GM12878 (cell line): ENCODE results near the gene FGF14. TPM values are rescaled to one million over a fixed set of nuclear protein-coding genes. Genes with fewer than 3 reads are reported as not detected.

Experiments used
- ATAC-seq: fragments of 200-7000 bp; cut with Tn5 transposase; 3 replicates; pipeline ENCODE4 v1.9.1; 2020; ENCODE audit warnings: mild to moderate bottlenecking, moderate library complexity
- BruUV-seq: library from RNA; stranded (reverse); fragments of 400-500 nt; replicated peaks from 2 replicates; lab custom pipeline; 2021; lab: Mats Ljungman, UMichigan
- CTCF ChIA-PET: fragments of 300-600 bp; sonication (Branson Sonifier 250); formaldehyde crosslinking; extraction: SDS; loops from one replicate; lab custom pipeline; 2021; ENCODE audit warnings: inconsistent platforms; lab: Yijun Ruan, JAX
- POLR2A ChIA-PET: fragments of 350-600 bp; formaldehyde crosslinking; extraction: SDS; loops from one replicate; lab custom pipeline; 2021; ENCODE audit warnings: inconsistent platforms; lab: Charles Lee
- RAD21 ChIA-PET: fragments of 300-600 bp; sonication (Branson Sonifier 250); formaldehyde crosslinking; loops from one replicate; lab custom pipeline; 2023; ENCODE audit warnings: antibody characterized with exemption; ENCODE audit not compliant: unreplicated experiment; lab: Charles Lee
- SMC1A ChIA-PET: fragments of 300-600 bp; sonication (Branson Sonifier 250); formaldehyde crosslinking; loops from one replicate; lab custom pipeline; 2023; ENCODE audit not compliant: unreplicated experiment, uncharacterized antibody; lab: Charles Lee
- DNase-seq: peaks from one replicate; pipeline ENCODE4 v3.0.0-alpha.2; 2011; ENCODE audit warnings: low read depth, low spot score
- FAIRE-seq: peaks from 3 replicates; lab custom pipeline; 2011; peaks lifted over from hg19 to GRCh38; lab: Jason Lieb, UNC
- H2AFZ ChIP-seq: 2 replicates; pipeline ENCODE4 v1.6.0; 2011; ENCODE audit warnings: low read depth, low read length, control low read depth; ENCODE audit not compliant: control insufficient read depth
- H3K27ac ChIP-seq: 2 replicates; pipeline ENCODE4 v1.5.1; 2011; ENCODE audit warnings: control low read depth; ENCODE audit not compliant: control insufficient read depth, insufficient read depth
- H3K27me3 ChIP-seq, 2 experiments: replicated peaks in 1 of 2; 2 replicates each; pipeline versions ENCODE4 v1.6.0 to v1.6.1; 2011; ENCODE audit warnings: low read length in 1 of 2; ENCODE audit not compliant: control insufficient read depth in 2 of 2, insufficient read depth in 2 of 2
- H3K36me3 ChIP-seq, 2 experiments: 2 replicates each; pipeline ENCODE4 v1.5.1; 2011; ENCODE audit warnings: low read length in 1 of 2; ENCODE audit not compliant: control insufficient read depth in 2 of 2, insufficient read depth in 2 of 2
- H3K4me1 ChIP-seq: 2 replicates; pipeline ENCODE4 v1.6.1; 2011; ENCODE audit warnings: mild to moderate bottlenecking, low read length, moderate library complexity, mixed read lengths; ENCODE audit not compliant: control insufficient read depth, insufficient read depth
- H3K4me2 ChIP-seq: 2 replicates; pipeline ENCODE4 v1.6.0; 2011; ENCODE audit warnings: control low read depth; ENCODE audit not compliant: control insufficient read depth, insufficient read depth
- H3K4me3 ChIP-seq: fragments of 200-600 bp; sonication (generic); 2 replicates; pipeline ENCODE4 v1.5.1; 2016
- H3K79me2 ChIP-seq: 2 replicates; pipeline ENCODE4 v1.6.0; 2011; ENCODE audit warnings: low read length; ENCODE audit not compliant: control insufficient read depth, insufficient read depth
- H3K9ac ChIP-seq: 2 replicates; pipeline ENCODE4 v1.8.0; 2011; ENCODE audit warnings: low read length, control low read depth, mixed read lengths; ENCODE audit not compliant: control insufficient read depth, insufficient read depth
- H3K9me3 ChIP-seq: replicated peaks from 3 replicates; pipeline ENCODE4 v1.5.1; 2011; ENCODE audit warnings: mild to moderate bottlenecking, low read length; ENCODE audit not compliant: control insufficient read depth, insufficient read depth
- H4K20me1 ChIP-seq: 2 replicates; pipeline ENCODE4 v1.6.0; 2011; ENCODE audit not compliant: control insufficient read depth, insufficient read depth
- BCLAF1 ChIP-seq: fragments of 450-650 bp; IDR thresholded peaks from 2 replicates; pipeline ENCODE4 v1.6.1; 2017; ENCODE audit warnings: antibody characterized with exemption, mild to moderate bottlenecking, moderate library complexity
- EGR1 ChIP-seq, 2 experiments: IDR thresholded peaks; 1 replicate in 1 of 2; 2 replicates in 1 of 2; pipeline ENCODE4 v1.6.1; 2011 to 2012; ENCODE audit warnings: low read depth in 2 of 2, low read length in 2 of 2, borderline replicate concordance in 1 of 2, mild to moderate bottlenecking in 1 of 2, moderate library complexity in 1 of 2
- HSF1 ChIP-seq: fragments of 150-350 bp; IDR thresholded peaks from 2 replicates; pipeline ENCODE4 v1.6.1; 2014; ENCODE audit warnings: mild to moderate bottlenecking, low read depth, low read length
- JUNB ChIP-seq: IDR thresholded peaks from 2 replicates; pipeline ENCODE4 v1.6.1; 2016; ENCODE audit warnings: antibody characterized with exemption, mild to moderate bottlenecking
- MXI1 ChIP-seq: fragments of 150-350 bp; IDR thresholded peaks from 2 replicates; pipeline ENCODE4 v1.6.1; 2011; ENCODE audit warnings: low read depth, mild to moderate bottlenecking, inconsistent platforms, low read length, improper control_type of control experiment
- RBBP5 ChIP-seq: fragments of 200-600 bp; sonication (generic); conservative IDR thresholded peaks from 2 replicates; pipeline ENCODE4 v1.6.1; 2016
- RELA ChIP-seq: fragments of 450-650 bp; IDR thresholded peaks from 2 replicates; pipeline ENCODE4 v1.8.0; 2014; ENCODE audit warnings: borderline replicate concordance; ENCODE audit not compliant: partially characterized antibody
- SIN3A ChIP-seq: IDR thresholded peaks from 2 replicates; pipeline ENCODE4 v1.6.1; 2012; ENCODE audit warnings: low read depth, low read length, improper control_type of control experiment
- SMAD5 ChIP-seq: IDR thresholded peaks from 2 replicates; pipeline ENCODE4 v1.6.1; 2016; ENCODE audit warnings: antibody characterized with exemption, low read depth
- TCF3 ChIP-seq: IDR thresholded peaks from 2 replicates; pipeline ENCODE4 v1.6.1; 2012; ENCODE audit warnings: low read depth, mild to moderate bottlenecking, low read length, borderline replicate concordance; ENCODE audit not compliant: insufficient read depth
- USF2 ChIP-seq: IDR thresholded peaks from 2 replicates; pipeline ENCODE4 v1.6.1; 2011; ENCODE audit warnings: low read depth, low read length, improper control_type of control experiment, borderline replicate concordance
- ZBTB11 ChIP-seq: fragments of 450-650 bp; formaldehyde crosslinking; IDR thresholded peaks from 2 replicates; pipeline ENCODE4 v1.5.0; 2022; ENCODE audit warnings: mild to moderate bottlenecking, missing genetic modification characterization
- ZBTB33 ChIP-seq: fragments of 450-650 bp; IDR thresholded peaks from 2 replicates; pipeline ENCODE4 v1.6.1; 2017; ENCODE audit warnings: mild to moderate bottlenecking
- ZNF274 ChIP-seq: IDR thresholded peaks from one replicate; pipeline ENCODE4 v1.8.0; 2011; ENCODE audit not compliant: insufficient read length, insufficient read depth
- WGBS: methylation state at CpG from one replicate; pipeline ENCODE4 v1.1.6; 2016; ENCODE audit warnings: low lambda C conversion rate; ENCODE audit not compliant: insufficient replicate concordance, insufficient coverage; ENCODE audit errors: missing lambda C conversion rate; 5-methylcytosine and 5-hydroxymethylcytosine counted together
- in situ Hi-C: fragments of 300-500 bp; cut with MboI; formaldehyde crosslinking; loops from 9 replicates; pipeline ENCODE4 v1.14.3; 2018; ENCODE audit warnings: mixed read lengths
- intact Hi-C: fragments of 100-400 bp; cut with micrococcal nuclease; formaldehyde crosslinking; loops from one replicate; pipeline ENCODE4 v1.14.2; 2022; ENCODE audit not compliant: unreplicated experiment
- polyA plus RNA-seq, 11 experiments: library from polyadenylated mRNA; depleted of rRNA in 4 of 11; unstranded in 6 of 11; stranded (reverse) in 5 of 11; fragments of >200 nt; fragmentation: Nextera tagmentation in 4 of 11; fragmentation: Illumina TruSeq in 1 of 11; extraction: Ambion mirVana in 4 of 11; extraction: Trizol in 1 of 11; gene quantifications; 1 replicate in 1 of 11; 2 replicates in 10 of 11; pipeline versions ENCODE4 v1.2.1 to v1.2.3, GENCODE V29; 2011 to 2016; ENCODE audit warnings: inconsistent platforms in 2 of 11, missing spikeins in 2 of 11, low read depth in 1 of 11
- total RNA-seq, 4 experiments: library from RNA; depleted of rRNA in 3 of 4; stranded (reverse); fragments of >200 nt in 3 of 4; fragmentation: Illumina TruSeq in 1 of 4; extraction: Trizol in 1 of 4; gene quantifications; 2 replicates each; pipeline versions ENCODE4 v1.2.1 to v1.2.3, GENCODE V29; 2013 to 2021

Gene FGF14
- total and polyA plus RNA-seq, 10 of the 15 experiments (the other 5 are each of a cell fraction or from before 2014, with no cell fraction given): under 0.01 to 0.44 (median 0.04) TPM

GRCh38 chr13:101775267-101775666 lies 626.6 kb downstream of the FGF14 start:
- Histone ChIP-seq H3K27me3 (no peaks in the 10 kb centered on the region; a peak in 1 of 4 replicates), H3K36me3 (no peaks in the 10 kb centered on the region), H2AFZ (no peak overlapping the region), H3K4me3 (no peak overlapping the region), H3K79me2 (no peaks in the 10 kb centered on the region), H3K27ac (no peak overlapping the region), H3K9ac (no peak overlapping the region), H3K4me2 (no peak overlapping the region), H4K20me1 (no peaks in the 10 kb centered on the region), H3K9me3 (no peaks in the 10 kb centered on the region), H3K4me1 (no peaks in the 10 kb centered on the region)
- in situ Hi-C loops (no loop called here), intact Hi-C loops (no loop called here)
- ChIA-PET CTCF (no interaction called here), RAD21 (no interaction called here), SMC1A (interaction anchor here (2.2 kb wide), 1 partner anchor 18 kb away, joined by 5 read pairs; no protein-coding TSS in a partner anchor), POLR2A (no interaction called here)
- no peak for ATAC-seq
- BruUV-seq: no TSS peak
- no peak for FAIRE-seq
- 5% methylated on average over 1 of the region's 1 CpG for WGBS
- no peak for DNase-seq
- TF ChIP-seq JUNB (no peak), EGR1 (IDR thresholded peaks at IDR 0.05; ENCODE audit: borderline replicate concordance in 1 of 2, low read depth in 2 of 2, low read length in 2 of 2) (no peak), SMAD5 (no peak), TCF3 (no peak), USF2 (no peak), HSF1 (no peak), ZBTB33 (no peak), RBBP5 (no peak), RELA (no peak), MXI1 (no peak), ZBTB11 (CRISPR knock-in tag) (no peak), SIN3A (no peak), BCLAF1 (no peak), ZNF274 (no peak)
